Upper lobe of left lung (tissue), 6 donors: ENCODE measurements around the gene TAOK1. TPM values are rescaled to one million over a fixed set of nuclear protein-coding genes. Genes with fewer than 3 reads are reported as not detected.

Source experiments
- ATAC-seq, 2 donors: fragments of 200-7000 bp; cut with Tn5 transposase; one replicate each; pipeline ENCODE4 v1.9.1; 2022; ENCODE audit warnings: mild to moderate bottlenecking in 2 of 2, moderate library complexity in 2 of 2; ENCODE audit not compliant: low FRiP score in 2 of 2
- DNase-seq, 2 donors: peaks; one replicate each; pipeline ENCODE4 v3.0.0-alpha.2; 2019 to 2020
- H3K27ac ChIP-seq, 4 donors: fragments of 200-600 bp; sonication (generic); one replicate each; pipeline ENCODE4 v1.5.1; 2016 to 2019
- H3K27me3 ChIP-seq, 4 donors: fragments of 200-600 bp; sonication (generic); one replicate each; pipeline ENCODE4 v1.5.1; 2017 to 2019
- H3K36me3 ChIP-seq, 4 donors: fragments of 200-600 bp; sonication (generic); one replicate each; pipeline ENCODE4 v1.5.1; 2016 to 2019
- H3K4me1 ChIP-seq, 4 donors: fragments of 200-600 bp; sonication (generic); one replicate each; pipeline ENCODE4 v1.5.1; 2018 to 2019
- H3K4me3 ChIP-seq, 4 donors: fragments of 200-600 bp; sonication (generic); one replicate each; pipeline ENCODE4 v1.5.1; 2017 to 2019; ENCODE audit warnings: mild to moderate bottlenecking in 2 of 4, moderate library complexity in 1 of 4
- H3K9me3 ChIP-seq, 4 donors: fragments of 200-600 bp; sonication (generic); one replicate each; pipeline ENCODE4 v1.5.1; 2018 to 2019
- EP300 ChIP-seq, 4 donors: sonication (generic); formaldehyde crosslinking; IDR thresholded peaks; one replicate each; pipeline ENCODE4 v1.5.1; 2017; ENCODE audit warnings: antibody characterized with exemption in 4 of 4, control low read depth in 2 of 4
- POLR2A ChIP-seq, 4 donors: fragments of 450-650 bp; IDR thresholded peaks; one replicate each; pipeline ENCODE4 v1.5.1; 2016 to 2017; ENCODE audit warnings: antibody characterized with exemption in 4 of 4, mild to moderate bottlenecking in 2 of 4
- POLR2AphosphoS5 ChIP-seq, 2 donors: sonication (generic); formaldehyde crosslinking; IDR thresholded peaks; one replicate each; pipeline ENCODE4 v1.5.1; 2017; ENCODE audit warnings: antibody characterized with exemption in 2 of 2
- WGBS, 2 donors: methylation state at CpG; one replicate each; pipeline ENCODE4 v1.1.5; 2017 to 2018; 5-methylcytosine and 5-hydroxymethylcytosine counted together
- total RNA-seq, 6 donors: library from RNA; depleted of rRNA in 4 of 6; stranded (reverse); fragments of >200 nt in 4 of 6; gene quantifications; one replicate each; pipeline versions ENCODE4 v1.1.0 to v1.2.1, GENCODE V29; 2016 to 2021
- TF ChIP-seq, protein P1 (sequence below), 6 experiments: fragments of 450-650 bp in 4 of 6; fragments of 200-600 bp in 2 of 6; sonication (generic) in 2 of 6; IDR thresholded peaks; one replicate each; pipeline ENCODE4 v1.5.1; 2016 to 2019; ENCODE audit warnings: antibody characterized with exemption in 6 of 6
- donor health status: DM: no; HTN: no; CAD: no; lungs with moderate emphysema.
- donor health status: DM: no; HTN: yes; CAD: no; lungs with severe emphysema.

The TAOK1 gene
- total RNA-seq, 6 donors from 2014 or later: 43.0 to 100 (median 59.3) TPM

GRCh38 chr17:29409963-29410362 is 19.8 kb downstream of the TAOK1 start:
- TF ChIP-seq POLR2AphosphoS5 (IDR thresholded peaks at IDR 0.05) (no peak), EP300 (IDR thresholded peaks at IDR 0.05) (no peak), POLR2A (IDR thresholded peaks at IDR 0.05) (no peak)
- TF ChIP-seq, protein P1, sequence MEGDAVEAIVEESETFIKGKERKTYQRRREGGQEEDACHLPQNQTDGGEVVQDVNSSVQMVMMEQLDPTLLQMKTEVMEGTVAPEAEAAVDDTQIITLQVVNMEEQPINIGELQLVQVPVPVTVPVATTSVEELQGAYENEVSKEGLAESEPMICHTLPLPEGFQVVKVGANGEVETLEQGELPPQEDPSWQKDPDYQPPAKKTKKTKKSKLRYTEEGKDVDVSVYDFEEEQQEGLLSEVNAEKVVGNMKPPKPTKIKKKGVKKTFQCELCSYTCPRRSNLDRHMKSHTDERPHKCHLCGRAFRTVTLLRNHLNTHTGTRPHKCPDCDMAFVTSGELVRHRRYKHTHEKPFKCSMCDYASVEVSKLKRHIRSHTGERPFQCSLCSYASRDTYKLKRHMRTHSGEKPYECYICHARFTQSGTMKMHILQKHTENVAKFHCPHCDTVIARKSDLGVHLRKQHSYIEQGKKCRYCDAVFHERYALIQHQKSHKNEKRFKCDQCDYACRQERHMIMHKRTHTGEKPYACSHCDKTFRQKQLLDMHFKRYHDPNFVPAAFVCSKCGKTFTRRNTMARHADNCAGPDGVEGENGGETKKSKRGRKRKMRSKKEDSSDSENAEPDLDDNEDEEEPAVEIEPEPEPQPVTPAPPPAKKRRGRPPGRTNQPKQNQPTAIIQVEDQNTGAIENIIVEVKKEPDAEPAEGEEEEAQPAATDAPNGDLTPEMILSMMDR (IDR thresholded peaks at IDR 0.05): no peak
- DNase-seq (no peak), ATAC-seq (no peak)
- H3K27me3 ChIP-seq: no peaks in the 10 kb centered on the region
- 89% methylated on average over 6 of the region's 6 CpGs for WGBS, 2 donors
- peaks cover 4 to 19% (median 13%) of the 10 kb centered on the region in 4 donors for H3K4me1 ChIP-seq
- H3K4me3 ChIP-seq: no peak overlapping the region
- H3K36me3 ChIP-seq: peaks cover 0 to 17% (median 4%) of the 10 kb centered on the region in 4 donors
- H3K27ac ChIP-seq: no peak overlapping the region
- H3K9me3 ChIP-seq: no peaks in the 10 kb centered on the region

- peaks cover 4 to 19% (median 13%) of the 10 kb centered on the region in 4 donors for H3K4me1 ChIP-seq
- no peak for ATAC-seq
- TF ChIP-seq, protein P1 (IDR thresholded peaks at IDR 0.05): no peak
- TF ChIP-seq EP300 (IDR thresholded peaks at IDR 0.05) (no peak), POLR2AphosphoS5 (IDR thresholded peaks at IDR 0.05) (no peak), POLR2A (IDR thresholded peaks at IDR 0.05) (no peak)
- no peaks in the 10 kb centered on the region for H3K27me3 ChIP-seq
- no peak overlapping the region for H3K4me3 ChIP-seq
- 80 to 83% methylated on average over 7 of the region's 7 CpGs for WGBS, 2 donors
- peak overlapping the region in 1 of 4 donors; percentile 59 for H3K27ac ChIP-seq
- no peak for DNase-seq
- no peaks in the 10 kb centered on the region for H3K9me3 ChIP-seq
- H3K36me3 ChIP-seq: peaks cover 0 to 9% (median 4%) of the 10 kb centered on the region in 4 donors
Observed at GRCh38 chr17:29412780-29413565, 22.8 kb downstream of the TAOK1 start.

- no peak overlapping the region for H3K4me3 ChIP-seq
- no peak for ATAC-seq
- H3K4me1 ChIP-seq: no peaks in the 10 kb centered on the region
- H3K27ac ChIP-seq: no peak overlapping the region
- TF ChIP-seq EP300 (IDR thresholded peaks at IDR 0.05) (no peak), POLR2A (IDR thresholded peaks at IDR 0.05) (no peak), POLR2AphosphoS5 (IDR thresholded peaks at IDR 0.05) (no peak)
- TF ChIP-seq, protein P1 (IDR thresholded peaks at IDR 0.05): no peak
- WGBS, 2 donors: 77 to 80% methylated on average over 6 of the region's 6 CpGs
- DNase-seq: no peak
- no peaks in the 10 kb centered on the region for H3K9me3 ChIP-seq
- H3K27me3 ChIP-seq: no peaks in the 10 kb centered on the region
- H3K36me3 ChIP-seq: peaks cover 0 to 17% (median 2%) of the 10 kb centered on the region in 4 donors
Observed at GRCh38 chr17:29420128-29420527, 30.0 kb downstream of the TAOK1 start.

- no peaks in the 10 kb centered on the region for H3K36me3 ChIP-seq
- H3K4me3 ChIP-seq: no peak overlapping the region
- no peak for ATAC-seq
- no peaks in the 10 kb centered on the region for H3K27me3 ChIP-seq
- H3K27ac ChIP-seq: no peak overlapping the region
- no peaks in the 10 kb centered on the region for H3K9me3 ChIP-seq
- WGBS, 2 donors: 91 to 100% methylated on average over 3 to 4 of the region's 4 CpGs
- H3K4me1 ChIP-seq: peaks cover 0 to 12% (median 5%) of the 10 kb centered on the region in 4 donors
- TF ChIP-seq POLR2A (IDR thresholded peaks at IDR 0.05) (no peak), EP300 (IDR thresholded peaks at IDR 0.05) (no peak), POLR2AphosphoS5 (IDR thresholded peaks at IDR 0.05) (no peak)
- TF ChIP-seq, protein P1 (IDR thresholded peaks at IDR 0.05): no peak
- no peak for DNase-seq
Observed at GRCh38 chr17:29430275-29430674, 40.1 kb downstream of the TAOK1 start.
